NOMO-1 treated with DMSO at 0.1 percent for 48 hours (cell line): ENCODE measurements around the gene CTDNEP1.
"Not testable (repeated sequence)": the region's sequence is repeated elsewhere in the genome, so short reads cannot be mapped to it uniquely, and the experiment has no call there.

Experiments used
- DNase-seq: peaks from one replicate; lab custom pipeline; 2025; ENCODE audit not compliant: unreplicated experiment; lab: John Stamatoyannopoulos, UW

CTDNEP1 gene

DNA sequence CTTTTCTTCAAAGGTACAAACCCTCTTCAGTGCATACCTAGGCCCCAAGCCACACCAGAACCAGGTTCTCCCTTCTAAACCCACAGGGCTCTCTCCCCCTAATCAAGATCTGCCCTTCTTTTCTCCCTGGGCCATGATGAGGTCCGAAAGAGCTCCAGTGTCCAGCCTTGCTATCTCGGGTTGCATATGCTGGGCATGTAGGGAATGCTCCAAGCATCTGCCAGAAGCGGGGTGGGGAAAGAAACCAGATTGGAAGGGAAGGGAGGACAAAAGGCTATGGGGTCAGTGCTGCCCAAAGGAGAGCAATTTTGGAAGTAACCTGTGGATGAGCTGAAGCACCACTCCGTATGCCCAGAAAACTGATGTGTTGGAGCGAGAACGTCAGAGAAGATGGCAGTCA is 2.3 kb downstream of the CTDNEP1 start:
- no peak for DNase-seq

DNA sequence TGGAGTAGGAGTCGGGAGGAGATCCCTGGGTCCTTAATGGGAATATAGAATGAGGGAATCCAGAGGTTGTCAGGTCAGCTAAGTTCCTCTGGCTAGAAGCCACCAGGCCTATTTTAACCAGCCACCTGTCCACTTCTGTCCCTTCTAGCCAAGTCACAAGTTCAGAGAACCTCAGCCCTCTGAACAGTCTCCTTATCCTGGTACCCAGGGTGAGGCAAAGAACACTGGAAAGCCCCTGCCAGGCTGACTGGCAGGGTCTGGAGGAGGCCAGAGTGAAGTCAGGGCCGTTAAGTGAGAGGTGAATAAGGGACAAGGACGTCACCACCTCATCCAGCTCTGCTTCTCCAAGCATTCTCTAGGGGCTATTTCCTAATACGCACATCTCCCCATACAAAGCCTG is 2.7 kb downstream of the CTDNEP1 start:
- no peak for DNase-seq

DNA sequence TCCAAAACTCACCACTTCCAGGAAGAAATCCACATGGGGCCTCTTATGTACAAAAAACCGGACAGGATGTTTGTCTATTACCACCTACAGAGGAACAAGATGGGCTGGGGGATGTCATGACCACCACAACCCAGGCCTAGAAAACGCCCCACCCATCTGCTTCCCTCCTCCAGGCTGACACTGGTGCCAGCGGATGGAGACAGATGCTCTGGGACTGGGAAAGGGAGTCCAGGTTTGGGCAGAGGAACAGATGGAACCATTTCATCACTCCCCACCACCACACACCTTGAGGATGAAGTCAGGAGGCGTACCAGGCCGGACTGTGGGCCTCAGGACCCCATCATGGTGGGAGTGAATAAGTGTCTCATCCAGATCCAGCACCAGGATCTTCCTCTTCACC is 4.8 kb downstream of the CTDNEP1 start:
- no peak for DNase-seq

DNA sequence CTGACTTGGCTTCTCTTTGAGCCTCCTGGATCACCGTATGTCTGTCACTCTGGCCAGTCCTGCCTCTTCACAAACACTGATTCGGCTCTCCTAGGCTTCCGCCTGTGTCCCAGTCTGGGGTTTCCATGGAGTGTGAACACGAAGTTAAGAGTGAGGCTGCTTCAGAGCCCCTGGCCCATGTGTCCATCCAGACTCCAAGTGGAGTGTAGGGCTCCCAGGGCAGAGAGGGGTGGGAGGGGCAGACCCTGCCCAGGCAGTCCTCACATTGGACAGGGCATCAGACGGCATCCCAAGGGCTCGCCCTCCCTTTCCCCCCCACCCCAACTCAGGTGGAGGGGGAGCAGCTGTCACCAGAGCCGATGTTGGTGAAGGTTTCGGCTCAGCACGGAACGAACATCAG is 7.7 kb downstream of the CTDNEP1 start:
- DNase-seq: not testable (repeated sequence)

DNA sequence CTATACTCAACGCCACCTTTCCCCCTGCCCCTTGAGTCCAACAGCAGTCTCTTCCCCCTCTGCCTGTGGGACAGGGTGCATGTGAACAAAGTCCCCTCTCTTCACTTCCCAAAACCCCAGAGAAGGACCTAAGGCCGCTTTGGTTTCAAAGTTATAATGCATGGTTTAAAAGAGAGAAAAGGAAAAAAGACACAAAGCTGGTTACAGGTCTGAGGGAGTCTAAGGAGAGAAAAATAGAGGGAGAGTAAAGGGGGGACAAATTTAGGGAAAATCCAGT is 8.1 kb downstream of the CTDNEP1 start:
- DNase-seq: no peak

DNA sequence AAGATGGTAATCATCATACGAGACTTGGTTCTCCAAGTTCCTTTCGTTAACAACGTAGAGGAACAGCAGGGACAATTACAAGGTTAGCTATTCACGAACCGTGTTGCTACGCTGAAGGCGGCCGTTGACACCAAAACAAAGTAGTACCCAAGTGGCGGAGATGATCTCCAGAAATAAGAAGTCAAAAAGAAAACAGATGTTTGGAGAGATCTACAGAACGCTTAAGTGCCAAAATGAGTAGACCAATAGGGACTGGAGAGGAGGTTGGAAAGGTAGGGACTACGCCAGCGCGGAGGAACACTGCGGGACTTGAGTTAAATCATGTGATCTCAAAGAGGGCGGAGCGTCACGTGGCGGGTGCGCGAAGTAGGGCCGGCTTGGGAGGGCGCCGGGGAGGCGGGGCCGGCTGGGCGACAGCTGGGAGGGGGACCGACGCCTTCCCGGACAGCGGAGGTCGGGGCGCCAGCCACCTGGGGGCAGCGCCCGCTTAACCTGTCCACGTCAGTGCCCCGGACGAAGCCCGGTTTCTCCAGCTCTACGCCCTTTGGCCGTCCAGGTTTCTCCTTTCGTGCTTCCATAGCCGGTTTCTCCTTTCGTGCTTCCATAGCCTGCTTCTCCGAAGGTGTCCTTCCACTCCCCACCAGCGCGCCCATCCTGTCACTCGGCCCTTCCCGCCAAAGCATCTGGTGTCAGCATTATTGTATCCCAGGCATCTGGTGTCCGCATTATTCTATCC is 8.6 kb downstream of the CTDNEP1 start:
- peak; percentile 87 for DNase-seq

DNA sequence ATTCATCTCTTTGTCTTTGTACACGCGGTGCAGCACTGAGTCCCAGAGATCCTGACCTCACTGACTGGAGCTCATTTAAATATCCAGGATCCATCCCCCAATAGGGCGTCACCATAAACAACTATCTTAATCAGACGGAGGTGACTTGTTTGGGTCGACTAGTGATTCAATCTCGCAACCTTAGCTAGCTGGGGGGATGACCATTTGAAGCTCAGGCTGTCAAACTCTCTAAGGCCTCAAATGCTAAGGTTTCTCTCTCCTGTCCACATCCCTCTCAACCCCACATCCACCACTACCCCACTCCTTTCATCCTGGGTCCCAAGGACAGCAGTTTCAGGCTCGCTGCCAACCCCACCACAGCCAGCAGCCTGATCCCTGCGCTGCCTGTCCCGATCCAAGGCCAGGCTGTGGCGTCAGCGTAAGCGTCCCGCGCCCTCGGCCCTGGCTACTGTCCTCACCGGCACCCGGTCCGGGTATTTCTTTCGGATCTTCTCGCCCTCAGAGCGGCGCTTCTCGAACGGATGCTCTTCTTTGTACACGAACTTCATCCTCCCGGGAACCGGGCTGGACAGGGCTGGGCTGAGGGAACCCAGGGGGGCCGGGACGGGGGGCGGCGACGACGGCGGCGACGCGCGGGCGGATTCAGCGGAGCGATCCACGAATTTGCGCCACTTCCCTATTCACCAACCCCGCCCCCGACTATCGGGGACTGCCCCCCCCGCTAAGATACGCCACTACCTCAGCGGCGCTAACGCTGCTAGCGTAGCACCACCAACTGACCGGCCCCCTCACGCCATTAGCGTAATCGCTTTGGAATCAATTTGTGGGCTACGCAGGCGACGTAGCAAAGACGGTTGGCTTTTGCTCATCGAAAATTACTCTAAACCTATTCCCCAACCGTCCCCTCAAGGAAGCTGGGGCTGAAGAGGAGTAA is 9.5 kb downstream of the CTDNEP1 start, which contains the start of gene GABARAP:
GABARAP (minus strand) TSS at position 667 of the 934 bp plus-strand sequence; CDS start at position 548, 119 bp downstream.
- DNase-seq: peak; percentile 74

DNA sequence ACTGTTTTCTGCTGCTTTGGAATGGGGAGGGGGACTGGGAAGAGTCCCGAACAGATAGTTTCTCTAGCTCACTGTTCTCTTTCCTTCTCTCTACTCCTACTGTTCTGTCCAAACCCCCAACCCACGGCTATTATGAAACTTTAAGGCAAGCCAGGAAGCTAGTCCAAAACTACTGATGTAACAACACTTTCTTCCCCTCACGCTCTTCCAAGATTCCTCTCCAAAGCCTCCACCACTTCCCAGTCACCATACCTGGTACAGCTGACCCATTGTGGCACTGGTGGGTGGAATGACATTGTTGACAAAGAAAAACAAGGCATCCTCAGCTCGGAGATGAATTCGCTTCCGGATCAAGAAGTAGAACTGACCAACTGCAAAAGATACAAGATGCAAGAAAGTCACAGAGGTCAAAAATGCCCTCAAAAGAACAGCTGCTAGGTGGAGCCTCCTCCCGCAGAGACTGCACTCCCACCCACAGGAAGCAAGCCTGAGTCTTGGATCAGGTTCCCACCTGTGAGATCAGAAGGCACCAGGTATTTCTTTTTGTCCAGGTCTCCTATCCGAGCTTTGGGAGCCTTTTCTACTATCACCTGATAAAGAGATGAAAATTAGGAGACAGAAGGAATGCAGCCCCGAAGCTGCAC is 10.3 kb downstream of the CTDNEP1 start:
- DNase-seq: no peak

DNA sequence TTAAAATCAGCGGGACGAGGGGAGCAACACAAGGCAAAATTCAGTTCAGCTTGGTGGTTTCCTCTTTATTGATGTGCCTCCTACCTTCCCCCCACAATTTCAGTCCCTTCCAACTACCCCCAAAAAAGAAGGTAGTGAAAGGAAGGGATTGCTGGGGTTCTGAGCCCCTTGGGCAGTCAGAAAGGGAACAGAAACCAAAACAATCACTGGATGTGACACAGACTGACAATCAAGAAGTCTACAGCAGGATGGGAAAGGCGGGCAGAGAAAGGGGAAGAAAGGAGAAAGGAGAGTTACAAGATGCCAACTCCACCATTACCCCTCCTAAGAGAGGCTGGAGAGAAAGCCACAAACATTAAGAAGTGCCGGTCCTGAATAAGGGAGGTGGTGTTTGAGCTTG is 11.2 kb downstream of the CTDNEP1 start:
- peak; percentile 85 for DNase-seq

DNA sequence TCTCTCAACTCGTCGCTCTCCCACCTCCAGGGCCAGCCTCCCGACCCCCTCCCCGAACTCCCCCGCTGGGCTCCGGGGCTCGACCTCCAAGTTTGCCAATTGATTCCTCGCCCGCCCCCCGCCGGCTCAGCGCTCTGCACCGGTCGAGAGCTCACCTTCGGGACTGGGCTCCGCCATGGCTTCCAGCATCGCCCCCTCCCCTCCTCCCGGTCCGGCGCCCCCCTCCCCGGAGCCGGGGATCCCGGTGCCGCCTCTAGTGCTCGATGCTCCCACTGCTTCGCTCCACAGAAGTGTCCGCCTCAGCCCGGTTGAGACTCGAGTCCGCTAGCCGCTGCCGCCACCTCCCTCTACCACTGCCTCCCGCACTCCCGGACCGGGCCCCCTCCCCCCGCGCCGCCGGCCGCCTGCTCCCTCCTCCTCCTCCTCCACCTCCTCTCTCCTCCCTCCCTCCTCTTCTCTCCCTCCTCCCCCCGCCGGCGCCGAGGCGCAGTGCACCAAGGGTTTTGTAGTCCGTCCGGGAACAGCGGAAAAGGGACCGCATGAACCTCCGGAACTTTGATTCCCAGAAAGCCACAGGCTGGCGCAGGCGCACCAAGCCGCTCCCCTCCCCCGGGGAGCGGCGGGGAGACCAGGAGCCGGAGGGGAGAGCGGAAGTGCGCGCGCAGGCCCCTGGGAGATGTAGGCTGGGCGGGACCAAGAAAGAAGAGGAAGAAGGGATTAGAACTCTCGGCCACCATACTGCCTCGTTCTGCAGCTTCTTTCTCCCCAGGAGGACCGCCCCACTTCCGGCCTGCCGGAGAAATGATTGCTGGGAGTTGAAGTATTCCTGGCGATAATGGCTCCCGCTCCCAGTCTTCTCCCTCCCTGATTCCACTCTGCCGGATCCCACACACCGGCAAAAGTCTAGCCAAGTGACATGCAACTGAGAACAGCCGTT is 12.2 kb downstream of the CTDNEP1 start, which contains the start of gene PHF23:
PHF23 (minus strand) TSS at position 367 of the 937 bp plus-strand sequence; CDS start at position 189, 178 bp downstream.
- DNase-seq: peak; percentile 99

DNA sequence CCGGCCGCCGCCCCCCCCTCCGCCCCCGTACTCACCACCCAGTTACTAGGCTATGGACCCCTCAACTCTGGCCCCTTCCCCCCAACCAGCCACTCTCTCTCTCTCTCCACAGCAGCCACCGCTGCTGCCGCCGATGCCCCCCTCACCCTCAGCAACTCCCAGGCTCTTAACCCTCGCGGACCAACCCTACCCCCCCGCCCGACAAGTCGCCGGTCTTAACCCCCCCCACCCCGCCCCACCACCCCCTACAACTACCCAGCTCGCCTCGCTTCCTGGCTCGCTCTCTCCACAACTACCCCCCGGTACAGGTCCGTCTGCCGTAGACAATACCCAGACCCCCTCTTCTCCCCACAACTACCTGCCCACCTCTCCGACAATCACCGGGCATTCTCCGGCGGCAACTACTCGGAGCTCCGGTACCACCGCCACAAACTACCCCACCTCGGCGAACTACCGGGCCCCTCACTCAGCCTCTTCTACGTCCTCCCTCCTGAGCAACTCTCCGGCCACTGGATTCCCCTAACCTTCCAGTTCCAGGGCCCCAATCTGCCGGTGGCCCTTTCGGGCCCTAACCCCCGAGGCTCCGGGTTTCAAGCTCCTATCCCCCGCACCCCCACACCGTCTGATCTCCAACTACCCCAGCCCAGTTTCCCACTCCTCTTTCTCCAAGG is 13.0 kb downstream of the CTDNEP1 start:
- no peak for DNase-seq

DNA sequence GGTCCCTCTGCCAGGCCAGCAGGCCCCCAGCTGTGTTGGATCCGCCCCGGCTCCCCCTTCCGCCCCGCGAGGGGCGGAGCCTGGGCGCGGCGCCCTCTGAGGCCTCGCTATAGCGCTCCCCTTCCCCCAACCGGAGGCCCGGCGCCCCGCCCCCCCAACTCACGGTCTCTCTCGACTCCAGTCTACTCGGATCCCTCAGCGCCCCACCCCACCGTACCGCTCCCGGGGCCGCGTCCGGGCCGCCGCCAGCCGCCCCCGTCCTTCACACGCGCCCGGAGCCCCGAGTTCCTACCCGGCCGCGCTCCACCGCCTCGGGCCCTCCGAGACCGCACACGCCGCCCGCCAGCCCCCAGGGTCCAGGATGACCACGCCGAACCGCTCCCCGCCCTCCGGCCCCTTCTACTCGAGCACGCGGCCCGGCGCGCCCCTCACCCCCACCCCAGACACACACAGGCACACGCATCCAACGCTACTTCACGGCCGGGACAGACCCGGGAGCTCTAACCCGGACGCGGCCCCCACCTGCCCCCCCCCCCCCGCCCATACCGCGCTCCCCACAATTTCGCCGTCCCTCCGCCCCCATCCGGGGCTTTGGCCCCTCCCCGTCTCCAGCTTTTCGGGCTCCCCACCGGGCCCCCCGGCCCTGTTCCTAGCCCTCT is 13.6 kb downstream of the CTDNEP1 start:
- DNase-seq: peak; percentile 36

DNA sequence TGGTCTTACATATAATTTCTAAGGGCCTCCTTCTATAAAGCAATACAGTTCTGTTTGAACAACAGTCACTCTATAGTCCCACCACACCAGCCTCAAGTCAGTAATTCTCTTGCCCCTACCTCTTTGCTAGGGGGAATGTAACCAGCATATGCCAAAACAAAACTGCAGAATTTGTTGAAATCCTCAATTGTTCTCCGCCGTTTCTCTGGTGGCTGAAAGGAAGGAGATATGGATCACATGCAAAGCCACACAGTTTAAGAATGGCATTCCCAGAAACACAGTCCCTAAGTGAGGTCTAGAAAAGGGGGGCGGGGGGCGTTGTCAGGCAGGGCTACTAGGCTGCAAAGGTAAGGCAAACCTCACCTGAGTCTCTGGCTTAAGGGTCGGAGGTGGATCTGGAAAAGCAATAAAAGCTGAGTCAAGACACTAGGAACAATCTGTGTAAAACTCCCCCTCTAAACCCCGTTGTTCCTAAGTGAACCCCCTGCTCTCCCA is 14.2 kb downstream of the CTDNEP1 start:
- DNase-seq: no peak

DNA sequence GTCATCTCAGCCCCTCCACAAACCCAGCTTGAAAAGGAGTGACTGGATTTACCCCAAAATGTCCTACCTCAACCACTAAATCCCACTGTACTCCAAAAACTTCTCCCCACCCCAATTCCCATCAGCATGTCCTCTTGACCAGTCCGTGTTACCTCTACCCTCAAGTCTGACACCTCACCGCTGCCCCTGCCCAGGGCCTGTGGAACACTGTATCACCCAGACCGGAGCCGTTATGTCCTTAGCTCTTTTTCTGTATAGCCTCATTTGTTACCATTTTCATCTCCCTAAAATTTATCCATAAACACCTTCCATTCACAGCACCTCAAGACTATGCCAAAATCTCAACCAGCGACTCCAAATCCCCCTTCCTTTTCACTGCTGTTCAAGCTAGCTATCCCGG is 14.7 kb downstream of the CTDNEP1 start:
- no peak for DNase-seq

DNA sequence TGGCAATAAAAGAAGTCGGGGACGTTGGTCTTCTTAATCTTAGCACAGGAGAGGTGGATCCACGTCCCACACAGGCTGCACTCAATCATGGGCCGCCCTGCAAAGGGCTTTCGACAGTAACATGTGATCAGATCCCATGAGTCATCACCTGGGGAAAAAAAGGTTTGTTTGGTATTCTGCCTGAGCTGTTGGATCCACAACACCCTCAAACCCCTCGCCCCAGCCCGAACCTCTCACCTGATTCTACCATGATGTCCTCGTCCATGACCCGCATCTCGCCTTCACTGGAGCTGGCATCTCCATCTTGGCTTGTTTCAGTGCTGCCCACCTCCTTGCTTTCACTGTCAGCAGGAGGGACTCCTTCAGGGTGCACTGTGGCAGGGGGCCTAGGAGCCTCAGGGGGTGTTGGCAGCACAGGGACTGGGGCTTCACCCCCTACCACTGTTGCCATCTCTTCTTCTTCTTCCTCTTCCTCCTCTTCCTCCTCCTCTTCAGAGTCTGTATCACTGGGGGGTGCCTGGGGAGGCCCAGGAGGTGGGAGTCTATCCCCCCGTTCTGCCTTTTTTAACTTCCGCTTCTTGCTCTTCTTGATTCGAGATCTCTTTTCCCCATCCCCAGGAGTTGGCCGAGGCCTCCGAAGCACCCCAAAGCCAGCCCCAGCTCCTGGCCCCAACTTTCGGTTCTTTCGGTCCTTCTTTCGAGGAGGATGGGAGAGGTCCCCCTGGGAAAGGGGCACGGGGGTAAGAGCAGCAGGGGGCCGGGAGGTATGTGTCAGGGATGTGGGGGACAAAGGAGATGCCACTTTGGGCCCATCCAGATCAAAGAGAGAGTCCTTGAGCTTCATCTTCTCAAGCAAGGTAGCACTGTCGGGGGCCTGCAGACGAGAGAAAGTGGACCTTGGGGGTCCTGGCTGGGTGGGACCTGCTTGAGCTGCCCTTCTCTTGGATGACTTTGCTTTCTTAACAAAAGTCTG is 15.6 kb downstream of the CTDNEP1 start:
- DNase-seq: no peak

DNA sequence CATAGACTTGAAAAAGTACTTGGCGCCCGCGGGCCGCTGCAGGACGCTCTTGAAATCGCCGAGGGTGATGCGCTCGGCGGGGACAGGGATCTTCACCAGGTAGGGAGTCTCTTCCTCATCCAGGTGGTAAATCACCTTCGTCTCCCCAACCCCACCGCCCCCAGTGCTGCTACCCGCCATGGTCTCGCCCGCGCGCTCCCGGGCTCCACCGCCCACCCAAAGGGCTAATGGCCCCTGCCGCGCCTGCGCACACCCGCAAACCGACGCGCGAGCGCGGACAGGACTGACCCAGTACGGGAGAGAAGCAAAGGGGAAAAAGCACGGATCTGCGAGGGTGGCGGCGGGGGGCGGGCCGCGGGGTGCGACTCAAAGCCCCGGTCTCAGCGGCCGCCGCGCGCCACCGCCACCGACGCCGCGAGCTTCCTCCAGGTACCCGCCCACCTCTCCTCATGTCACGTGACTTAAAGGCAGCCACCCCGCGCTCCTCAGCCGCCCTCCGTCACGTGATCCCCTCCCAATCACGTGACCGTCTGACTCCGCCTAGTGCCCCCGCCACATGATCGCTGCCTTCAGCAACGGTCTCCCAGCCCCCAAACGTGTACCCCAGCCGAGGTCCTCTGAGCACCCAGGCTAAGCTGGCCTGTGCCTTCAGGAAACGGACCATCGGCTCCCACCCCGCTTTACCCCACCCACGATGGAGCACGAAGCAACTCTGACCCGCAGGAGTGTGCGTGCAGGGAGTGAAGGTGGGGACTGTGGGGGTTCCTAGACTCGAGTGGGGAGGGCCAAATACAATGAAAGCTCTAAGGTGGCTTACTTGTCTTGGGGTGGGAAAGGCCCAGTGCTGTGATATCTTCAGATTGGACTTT is 17.2 kb downstream of the CTDNEP1 start, which contains the start of gene DVL2:
DVL2 (minus strand) TSS at position 435 of the 869 bp plus-strand sequence; CDS start at position 180, 255 bp downstream.
- peak; percentile 97 for DNase-seq

DNA sequence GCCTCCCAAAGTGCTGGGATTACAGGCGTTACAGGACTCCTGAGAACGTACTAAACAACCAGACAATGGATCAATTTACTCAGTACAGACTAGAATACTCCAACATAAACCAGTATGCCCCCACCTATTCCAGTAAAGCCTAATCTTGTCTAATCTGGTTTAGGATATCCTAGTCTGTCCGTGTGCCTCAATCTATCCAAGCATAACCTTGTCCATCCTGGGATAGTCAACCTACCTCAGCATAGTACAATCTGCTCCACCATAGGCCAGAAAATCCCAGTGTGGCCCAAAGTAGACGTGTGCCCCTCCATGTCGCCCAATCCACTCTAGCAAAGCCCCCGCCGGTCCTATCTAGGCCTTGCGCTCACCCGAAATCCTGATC is 17.8 kb downstream of the CTDNEP1 start:
- no peak for DNase-seq
